Activated CD8-positive, alpha-beta T cell treated with anti-CD3 and anti-CD28 coated beads for 36 hours (primary cell): ENCODE results near the gene RIN3. TPM values are rescaled to one million over a fixed set of nuclear protein-coding genes. Genes with fewer than 3 reads are reported as not detected.

Source experiments
- ATAC-seq: fragments of 200-7000 bp; cut with Tn5 transposase; one replicate; pipeline ENCODE4 v1.10.0; 2021; ENCODE audit warnings: mild to moderate bottlenecking, moderate library complexity
- CTCF ChIA-PET: fragments of 350-600 bp; sonication (Branson Sonifier 250); formaldehyde crosslinking; loops from one replicate; lab custom pipeline; 2021; ENCODE audit warnings: antibody characterized with exemption; lab: Charles Lee
- POLR2A ChIA-PET: fragments of 350-600 bp; sonication (Branson Sonifier 250); formaldehyde crosslinking; loops from one replicate; lab custom pipeline; 2021; ENCODE audit warnings: antibody characterized with exemption; lab: Charles Lee
- DNase-seq: peaks from one replicate; pipeline ENCODE4 v3.0.0-alpha.2; 2020
- H3K27ac Mint-ChIP-seq: one replicate; pipeline ENCODE4 v1.8.0; 2021; ENCODE audit warnings: mild to moderate bottlenecking, mixed read lengths
- H3K27me3 Mint-ChIP-seq: one replicate; pipeline ENCODE4 v1.8.0; 2021; ENCODE audit warnings: mixed read lengths
- H3K36me3 Mint-ChIP-seq: one replicate; pipeline ENCODE4 v1.8.0; 2021; ENCODE audit warnings: low read depth, mixed read lengths
- H3K4me1 Mint-ChIP-seq: one replicate; pipeline ENCODE4 v1.8.0; 2021; ENCODE audit warnings: low read depth, mixed read lengths
- H3K4me3 Mint-ChIP-seq: one replicate; pipeline ENCODE4 v1.8.0; 2021; ENCODE audit warnings: mild to moderate bottlenecking, moderate library complexity, mixed read lengths
- H3K9me3 Mint-ChIP-seq: one replicate; pipeline ENCODE4 v1.8.0; 2021; ENCODE audit warnings: mixed read lengths
- CTCF ChIP-seq: fragments of 200-600 bp; IDR thresholded peaks from one replicate; pipeline ENCODE4 v1.8.0; 2022; ENCODE audit warnings: antibody characterized with exemption, mild to moderate bottlenecking
- intact Hi-C: fragments of 100-400 bp; cut with micrococcal nuclease; formaldehyde crosslinking; loops from one replicate; pipeline ENCODE4 v1.10.0; 2022
- total RNA-seq, 2 experiments: library from RNA; stranded (reverse); gene quantifications; one replicate each; pipeline ENCODE4 v1.2.3, GENCODE V29; 2021

The RIN3 gene
- total RNA-seq, 2 experiments from 2014 or later = 61.3 to 62.4 TPM

GRCh38 chr14:92633274-92633616 is 119.7 kb downstream of the RIN3 start:
- intact Hi-C loops = no loop called here
- no peak overlapping the region for H3K4me3 Mint-ChIP-seq
- peaks cover 16% of the 10 kb centered on the region for H3K4me1 Mint-ChIP-seq
- POLR2A ChIA-PET = interaction anchor here (0.6 kb wide), 1 partner anchor 13 kb away, joined by 3 read pairs; no protein-coding TSS in a partner anchor
- CTCF ChIA-PET = interaction anchor here (0.7 kb wide), 1 partner anchor 77 kb away, joined by 3 read pairs; no protein-coding TSS in a partner anchor
- no peaks in the 10 kb centered on the region for H3K9me3 Mint-ChIP-seq
- peaks cover 5% of the 10 kb centered on the region for H3K36me3 Mint-ChIP-seq
- H3K27ac Mint-ChIP-seq = no peak overlapping the region
- no peaks in the 10 kb centered on the region for H3K27me3 Mint-ChIP-seq
- DNase-seq = no peak
- no peak for ATAC-seq
- no peak for TF ChIP-seq CTCF

- POLR2A ChIA-PET = interaction anchor here (0.6 kb wide), 1 partner anchor 14 kb away, joined by 3 read pairs; no protein-coding TSS in a partner anchor
- intact Hi-C loops = no loop called here
Observed at GRCh38 chr14:92633724-92634123, 120.1 kb downstream of the RIN3 start.

GRCh38 chr14:92635031-92635430 is 121.5 kb downstream of the RIN3 start:
- Mint-ChIP-seq H3K4me3 (no peak overlapping the region), H3K36me3 (peaks cover 6% of the 10 kb centered on the region), H3K27me3 (no peaks in the 10 kb centered on the region), H3K27ac (no peak overlapping the region), H3K4me1 (peaks cover 9% of the 10 kb centered on the region), H3K9me3 (no peaks in the 10 kb centered on the region)
- DNase-seq (no peak), ATAC-seq (no peak)
- CTCF ChIA-PET = interaction anchor here (1.3 to 2.9 kb wide), 2 partner anchors 22 to 42 kb away, joined by 3 to 12 read pairs; no protein-coding TSS in a partner anchor
- TF ChIP-seq CTCF = no peak
- POLR2A ChIA-PET = interaction anchor here (0.6 kb wide), 1 partner anchor 53 kb away, joined by 3 read pairs; no protein-coding TSS in a partner anchor
- intact Hi-C loops = no loop called here

More at GRCh38 chr14:92633724-92634123, 120.1 kb downstream of the RIN3 start:
- Mint-ChIP-seq H3K4me3 (no peak overlapping the region), H3K27me3 (no peaks in the 10 kb centered on the region), H3K4me1 (peaks cover 16% of the 10 kb centered on the region), H3K9me3 (no peaks in the 10 kb centered on the region), H3K36me3 (peaks cover 5% of the 10 kb centered on the region), H3K27ac (no peak overlapping the region)
- DNase-seq (no peak), ATAC-seq (no peak)
- CTCF ChIA-PET = interaction anchor here (0.7 to 2.9 kb wide), 2 partner anchors 21 to 77 kb away, joined by 3 to 12 read pairs; no protein-coding TSS in a partner anchor
- no peak for TF ChIP-seq CTCF

GRCh38 chr14:92635896-92636295 is 122.3 kb downstream of the RIN3 start:
- H3K4me1 Mint-ChIP-seq = peaks cover 9% of the 10 kb centered on the region
- CTCF ChIA-PET = interaction anchor here (1.1 to 2.9 kb wide), 4 partner anchors 23 to 49 kb away, joined by 3 to 12 read pairs (median 4); no protein-coding TSS in a partner anchor
- TF ChIP-seq CTCF = no peak
- intact Hi-C loops = no loop called here
- ATAC-seq (no peak), DNase-seq (no peak)
- POLR2A ChIA-PET = no interaction called here
- H3K4me3 Mint-ChIP-seq = no peak overlapping the region
- no peaks in the 10 kb centered on the region for H3K27me3 Mint-ChIP-seq
- H3K36me3 Mint-ChIP-seq = peaks cover 6% of the 10 kb centered on the region
- no peaks in the 10 kb centered on the region for H3K9me3 Mint-ChIP-seq
- H3K27ac Mint-ChIP-seq = peak overlapping the region; percentile 66

- H3K4me1 Mint-ChIP-seq = peaks cover 9% of the 10 kb centered on the region
- no peak for TF ChIP-seq CTCF
- ChIA-PET POLR2A (no interaction called here), CTCF (interaction anchor here (1.1 kb wide), 1 partner anchor 51 kb away, joined by 3 read pairs; no protein-coding TSS in a partner anchor)
- no peaks in the 10 kb centered on the region for H3K27me3 Mint-ChIP-seq
- no peaks in the 10 kb centered on the region for H3K9me3 Mint-ChIP-seq
- DNase-seq (no peak), ATAC-seq (no peak)
- H3K27ac Mint-ChIP-seq = no peak overlapping the region
- intact Hi-C loops = no loop called here
- H3K4me3 Mint-ChIP-seq = no peak overlapping the region
- peaks cover 6% of the 10 kb centered on the region for H3K36me3 Mint-ChIP-seq
Observed at GRCh38 chr14:92637228-92637627, 123.6 kb downstream of the RIN3 start.
